ENCODE measurements around the gene LMBRD2.

The LMBRD2 gene

DNA sequence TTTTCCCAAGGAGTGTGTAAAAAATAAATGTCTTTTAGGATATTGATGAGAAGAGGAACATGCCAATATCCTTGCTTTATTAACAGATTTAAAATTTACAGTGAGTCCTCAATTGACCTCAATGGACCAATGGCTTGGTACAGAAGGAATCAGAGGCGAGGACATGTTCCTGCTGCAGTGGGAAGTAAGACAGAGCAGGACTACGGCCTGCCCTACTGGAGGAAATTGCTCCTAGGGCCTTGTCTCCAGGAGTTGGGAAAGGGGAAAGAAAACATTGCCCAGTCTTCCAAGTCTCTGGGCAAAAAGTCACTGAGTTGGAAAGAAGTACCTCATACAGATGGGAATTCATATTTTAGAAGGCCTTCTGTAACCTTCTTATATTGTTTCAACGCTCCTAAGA lies 51.9 kb downstream of the LMBRD2 start:
- DNase-seq = no peak

GRCh38 chr5:36096486-36096885 lies 55.2 kb downstream of the LMBRD2 start:
- DNase-seq = no peak

- no peak for DNase-seq
Measured at GRCh38 chr5:36089989-36090388, 61.7 kb downstream of the LMBRD2 start.

- DNase-seq = peak; percentile 27
Measured at GRCh38 chr5:36079200-36079781, 72.4 kb downstream of the LMBRD2 start.

DNA sequence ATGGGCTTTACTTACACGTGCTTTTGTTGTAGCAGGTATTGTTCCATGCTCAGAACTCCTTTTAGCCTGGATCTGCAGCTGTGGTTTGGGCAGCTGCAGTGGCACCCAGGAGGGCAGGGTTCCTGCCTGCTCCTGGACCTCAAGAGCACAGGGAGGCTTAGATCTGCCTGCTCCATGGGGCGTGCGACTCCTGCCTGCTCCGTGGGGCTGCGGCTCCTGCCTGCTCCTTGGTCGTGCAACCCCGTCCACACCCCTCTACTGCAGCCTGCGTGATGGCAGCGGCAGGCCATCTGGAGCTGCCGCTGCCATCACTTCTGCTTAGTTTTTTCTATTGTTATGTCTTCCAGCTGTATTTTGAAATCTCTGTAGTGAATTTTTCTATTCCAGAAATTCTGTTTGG lies 73.3 kb downstream of the LMBRD2 start:
- DNase-seq = no peak

DNA sequence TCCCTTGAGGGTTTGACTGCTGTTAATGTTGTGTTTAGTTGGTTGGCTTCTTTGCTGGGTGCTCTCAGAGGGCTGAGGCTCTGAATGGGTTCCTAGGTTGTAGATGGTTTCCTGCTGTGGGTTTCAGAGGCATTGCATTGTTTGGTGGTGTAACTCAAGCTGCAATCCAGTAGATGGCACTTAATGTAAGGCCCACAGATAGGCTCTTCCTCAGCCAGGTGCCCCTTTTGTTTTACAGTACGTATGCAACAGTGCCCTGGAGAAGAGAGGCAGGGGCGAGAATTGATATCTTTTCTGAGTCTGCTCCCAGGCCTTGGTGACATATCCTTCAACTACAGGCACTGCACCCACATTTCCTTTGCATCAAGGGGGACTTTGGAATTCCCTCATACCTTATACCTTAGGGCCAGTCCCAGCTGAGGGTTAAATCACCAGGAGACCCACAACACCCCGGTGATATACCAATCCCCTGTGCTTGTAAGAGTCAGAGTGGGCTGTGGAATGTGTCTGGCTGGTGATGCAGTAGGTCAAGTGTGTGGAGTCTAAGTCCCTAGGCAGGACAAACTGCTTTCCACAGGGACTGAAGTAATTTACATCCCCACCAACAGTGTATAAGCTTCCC lies 78.0 kb downstream of the LMBRD2 start:
- DNase-seq = no peak

- no peak for DNase-seq
Measured at GRCh38 chr5:36070687-36071571, 80.8 kb downstream of the LMBRD2 start.

DNA sequence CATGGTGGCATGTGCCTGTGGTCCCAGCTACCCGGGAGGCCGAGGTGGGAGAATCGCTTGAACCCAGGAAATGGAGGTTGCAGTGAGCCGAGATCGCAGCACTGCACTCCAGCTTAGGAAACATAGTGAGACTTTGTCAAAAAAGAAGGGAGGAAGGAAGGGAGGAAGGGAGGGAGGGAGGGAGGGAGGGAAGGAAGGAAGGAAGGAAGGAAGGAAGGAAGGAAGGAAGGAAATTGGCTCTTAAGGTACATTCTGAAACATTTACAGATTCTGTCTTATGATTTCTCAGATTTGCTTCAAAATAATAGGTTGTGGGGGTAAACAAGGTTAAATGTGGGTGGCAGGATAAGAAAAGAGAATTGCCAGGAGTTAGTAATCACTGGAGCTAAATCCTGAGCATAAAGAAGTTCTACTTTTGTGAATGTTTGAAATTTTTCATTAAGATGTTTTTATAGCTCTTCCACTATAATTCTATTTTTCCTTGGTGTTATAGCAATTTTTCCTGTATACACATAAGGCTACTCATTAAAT lies 82.9 kb downstream of the LMBRD2 start:
- no peak for DNase-seq

DNA sequence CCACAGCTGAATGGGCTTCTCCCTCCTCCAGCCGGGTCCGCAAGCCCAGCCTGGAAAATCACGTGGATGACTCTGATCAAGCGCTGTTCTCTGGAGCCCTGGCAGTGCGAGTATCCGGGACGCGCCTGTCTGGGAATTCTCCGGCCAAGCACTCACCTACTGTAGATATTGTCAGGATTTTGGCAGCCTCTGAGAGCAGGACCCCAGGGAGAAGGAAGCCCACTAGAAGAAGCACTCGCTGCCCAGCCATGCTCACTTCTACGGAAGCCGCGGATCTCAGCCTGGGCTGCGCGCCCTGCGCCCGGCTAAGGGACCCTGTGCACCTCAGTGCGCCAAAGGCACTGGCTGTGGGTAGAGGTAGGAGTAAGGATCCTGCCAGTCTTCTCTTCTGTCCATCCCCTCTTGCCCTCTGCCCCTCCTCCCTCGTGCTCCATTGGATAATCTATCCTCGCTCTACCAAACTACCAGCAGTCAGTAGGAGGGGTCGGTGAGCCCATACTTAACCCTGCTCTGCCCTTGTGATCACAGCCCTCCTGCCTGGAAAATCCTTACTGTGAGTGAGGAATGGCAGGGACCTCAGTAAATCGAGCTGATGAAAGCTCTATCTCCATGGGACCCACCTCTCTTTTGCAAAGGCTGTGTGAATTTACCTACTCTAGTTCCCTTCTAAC lies 85.0 kb downstream of the LMBRD2 start, which contains the start of gene UGT3A2:
UGT3A2 (minus strand) TSS at position 343 of the 671 bp plus-strand sequence; CDS start at position 250, 93 bp downstream.
- DNase-seq = peak; percentile 26

DNA sequence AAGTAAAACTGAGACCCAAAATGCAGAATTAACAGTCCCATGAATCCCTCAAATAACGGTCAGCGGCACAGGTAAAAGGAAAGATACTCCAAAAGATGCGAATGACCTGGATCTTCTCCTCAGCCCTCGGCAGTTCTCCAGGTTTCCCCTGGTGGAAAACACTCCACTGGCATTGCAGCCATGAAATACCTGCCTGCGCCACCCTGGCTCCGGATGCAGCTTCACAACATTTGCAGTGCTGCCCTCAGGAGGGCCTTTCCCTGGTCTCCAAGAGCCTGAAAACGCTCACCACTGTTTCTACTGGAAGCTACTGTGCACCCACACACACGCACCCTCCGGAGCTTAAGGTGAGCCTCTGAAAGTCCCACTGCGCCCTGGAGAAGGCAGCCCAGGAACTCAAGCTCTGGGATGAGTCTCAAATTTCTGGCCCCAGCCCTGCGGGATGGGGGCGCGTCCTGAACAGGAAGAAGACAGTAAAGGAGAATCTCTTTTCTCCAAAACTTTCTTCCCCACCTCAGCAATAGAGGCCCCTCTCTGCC lies 85.6 kb downstream of the LMBRD2 start:
- DNase-seq = no peak

GRCh38 chr5:36060420-36060887 lies 91.2 kb downstream of the LMBRD2 start:
- no peak for DNase-seq

DNA sequence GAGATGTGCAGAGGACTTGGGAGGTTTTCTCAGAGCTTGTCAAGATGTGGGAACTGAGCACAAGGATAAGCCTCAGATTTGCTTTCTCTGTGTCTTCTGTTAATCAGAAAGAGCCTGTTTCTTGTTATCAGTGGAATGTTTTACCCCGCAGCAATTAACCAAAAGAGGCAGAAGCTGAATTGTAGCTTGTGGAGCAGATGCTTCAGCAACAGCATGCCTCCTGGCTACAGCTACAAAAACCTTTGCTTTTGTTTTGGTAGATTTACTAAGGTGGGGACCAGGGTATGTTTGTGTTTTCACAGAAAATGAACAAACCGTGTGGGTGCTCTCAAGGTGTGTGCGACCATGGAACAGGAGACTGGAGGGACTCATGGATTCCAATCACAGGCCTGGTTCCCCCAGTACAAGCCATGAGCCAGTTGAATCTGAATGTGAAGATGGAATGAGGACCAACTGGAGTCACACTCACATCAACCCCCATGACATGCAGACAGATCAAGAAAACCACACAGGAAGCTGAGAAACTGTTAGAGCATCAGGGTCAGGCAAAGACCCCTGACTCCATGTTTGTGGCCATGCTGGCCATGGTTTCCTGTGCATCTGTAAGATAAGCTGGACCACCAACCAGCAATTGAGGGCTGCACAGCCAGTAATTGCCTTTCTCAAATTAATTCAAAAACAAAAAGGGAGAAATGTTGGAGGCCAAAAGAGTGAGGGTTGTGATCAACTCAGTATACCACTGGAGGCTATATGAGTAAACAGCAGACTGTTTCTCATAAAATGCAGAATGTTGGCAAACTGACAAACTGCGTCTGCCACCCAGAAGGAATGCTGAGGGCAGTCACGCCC lies 91.9 kb downstream of the LMBRD2 start:
- DNase-seq = no peak

GRCh38 chr5:36058776-36059175 lies 92.9 kb downstream of the LMBRD2 start:
- DNase-seq = no peak

GRCh38 chr5:36057386-36057785 lies 94.3 kb downstream of the LMBRD2 start:
- DNase-seq = no peak

DNA sequence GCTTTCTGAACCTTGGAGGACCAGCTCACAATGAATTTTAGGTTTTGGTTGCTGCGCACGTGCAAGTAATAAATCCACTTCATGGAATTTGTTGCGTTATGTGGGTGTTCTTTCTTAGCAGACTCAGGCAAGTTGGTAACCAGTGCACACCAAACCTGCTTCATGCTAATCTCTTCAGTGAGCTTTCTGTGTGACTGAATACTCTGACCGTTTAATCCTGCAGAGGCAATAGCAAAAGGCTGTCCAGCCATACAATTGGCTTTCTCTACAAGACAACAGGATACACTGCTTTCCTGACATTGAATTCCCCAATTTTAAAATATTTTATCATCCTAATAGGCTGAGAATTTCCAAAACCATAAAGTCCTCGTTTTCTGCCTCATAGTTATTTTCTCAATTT lies 95.3 kb downstream of the LMBRD2 start:
- DNase-seq = no peak

DNA sequence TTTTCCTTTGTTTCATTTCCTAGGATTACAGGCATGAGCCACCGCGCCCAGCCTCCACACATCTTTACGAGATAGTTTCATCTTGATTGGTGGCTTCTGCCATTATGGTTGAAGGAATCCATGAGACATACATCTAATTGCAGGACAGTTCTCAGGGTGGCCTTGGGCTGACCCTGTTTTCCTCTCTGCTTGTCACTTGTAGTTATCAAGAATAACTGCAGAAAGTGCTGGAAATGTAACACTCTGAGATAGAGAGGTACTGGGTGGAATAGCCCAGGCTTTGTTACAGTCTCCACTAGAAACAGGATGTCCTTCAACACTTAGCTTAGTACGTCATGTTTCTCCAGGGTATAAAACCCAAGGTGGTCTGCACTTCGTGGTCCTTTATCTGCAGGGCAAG lies 95.7 kb downstream of the LMBRD2 start:
- DNase-seq = no peak

- no peak for DNase-seq
Measured at GRCh38 chr5:36054647-36055046, 97.0 kb downstream of the LMBRD2 start.

DNA sequence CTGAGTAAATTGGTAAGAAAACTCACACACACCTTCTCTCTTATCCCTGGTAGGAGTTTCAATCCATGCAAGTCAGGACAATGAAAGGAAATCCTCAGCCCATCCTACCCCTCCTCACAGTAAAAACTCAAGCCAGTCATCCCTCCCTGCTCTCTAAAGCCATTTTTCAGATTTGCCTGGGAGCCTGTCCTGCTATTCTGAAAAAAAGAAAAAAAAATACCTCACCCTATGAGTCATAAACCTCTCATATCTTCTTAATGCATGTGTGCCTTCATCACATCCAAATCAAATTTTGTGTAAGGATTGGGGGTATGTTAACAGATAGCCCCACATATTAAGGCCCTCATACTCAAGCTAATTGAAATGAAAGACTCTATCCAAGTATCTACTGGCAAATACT lies 99.1 kb downstream of the LMBRD2 start:
- DNase-seq = no peak

GRCh38 chr5:36049949-36050348 lies 101.7 kb downstream of the LMBRD2 start:
- DNase-seq = no peak

Data from femur (tissue), 1 donor.